ES-I3 (cell line): Measurements from ENCODE around the gene ASB3.
"Not testable (repeated sequence)": the region's sequence is repeated elsewhere in the genome, so short reads cannot be mapped to it uniquely, and the experiment has no call there.

ENCODE experiments used
- H3K36me3 ChIP-seq: 2 replicates; pipeline ENCODE4 v1.6.1; 2013; ENCODE audit warnings: mild to moderate bottlenecking, low read length, control low read depth, moderate library complexity; ENCODE audit not compliant: insufficient read depth
- H3K4me1 ChIP-seq: 2 replicates; pipeline ENCODE4 v1.6.1; 2013; ENCODE audit warnings: mild to moderate bottlenecking, control low read depth, low read length; ENCODE audit not compliant: insufficient read depth
- H3K9ac ChIP-seq: 2 replicates; pipeline ENCODE4 v1.6.1; 2013; ENCODE audit warnings: low read depth, mild to moderate bottlenecking, low read length, moderate library complexity
- H3K9me3 ChIP-seq: 2 replicates; pipeline ENCODE4 v1.6.1; 2013; ENCODE audit warnings: mild to moderate bottlenecking, low read length, moderate library complexity; ENCODE audit not compliant: control insufficient read depth, insufficient read depth

ASB3 gene

GRCh38 chr2:53786705-53787613 is at the start of gene ASB3, which contains the start of gene ERLEC1:
Gene ASB3 (minus strand): TSS chr2:53786953. CDS start chr2:53765572, 21,381 bp downstream.
Gene ERLEC1 (plus strand): TSS chr2:53787044. CDS start chr2:53787211, 167 bp downstream.
- no peaks in the 10 kb centered on the region for H3K9me3 ChIP-seq
- peaks cover 18% of the 10 kb centered on the region for H3K4me1 ChIP-seq
- no peaks in the 10 kb centered on the region for H3K36me3 ChIP-seq
- H3K9ac ChIP-seq, result peak within 1 kb of the TSS; percentile 99

GRCh38 chr2:53829980-53830290 is 43.2 kb upstream of the ASB3 start:
- peaks cover 18% of the 10 kb centered on the region for H3K4me1 ChIP-seq
- not testable (repeated sequence) for H3K9ac ChIP-seq, H3K9me3 ChIP-seq, H3K36me3 ChIP-seq

- Histone ChIP-seq H3K9me3 (no peaks in the 10 kb centered on the region), H3K36me3 (no peaks in the 10 kb centered on the region), H3K4me1 (peaks cover 18% of the 10 kb centered on the region), H3K9ac (no peak overlapping the region)
Observed at GRCh38 chr2:53829273-53829979, 42.7 kb upstream of the ASB3 start.

- H3K4me1 ChIP-seq, result peaks cover 18% of the 10 kb centered on the region
- no peaks in the 10 kb centered on the region for H3K36me3 ChIP-seq
- no peaks in the 10 kb centered on the region for H3K9me3 ChIP-seq
- no peak overlapping the region for H3K9ac ChIP-seq
Observed at GRCh38 chr2:53828331-53828730, 41.6 kb upstream of the ASB3 start.

- Histone ChIP-seq H3K4me1 (peaks cover 18% of the 10 kb centered on the region), H3K36me3 (no peaks in the 10 kb centered on the region), H3K9ac (no peak overlapping the region), H3K9me3 (no peaks in the 10 kb centered on the region)
Observed at GRCh38 chr2:53827398-53828175, 40.8 kb upstream of the ASB3 start.

GRCh38 chr2:53826587-53827397 is 40.0 kb upstream of the ASB3 start:
- Histone ChIP-seq H3K9ac (no peak overlapping the region), H3K36me3 (no peaks in the 10 kb centered on the region), H3K4me1 (peaks cover 18% of the 10 kb centered on the region), H3K9me3 (no peaks in the 10 kb centered on the region)

- no peak overlapping the region for H3K9ac ChIP-seq
- H3K36me3 ChIP-seq, result no peaks in the 10 kb centered on the region
- H3K9me3 ChIP-seq, result no peaks in the 10 kb centered on the region
- peaks cover 18% of the 10 kb centered on the region for H3K4me1 ChIP-seq
Observed at GRCh38 chr2:53826030-53826410, 39.3 kb upstream of the ASB3 start.

GRCh38 chr2:53823639-53824038 is 36.9 kb upstream of the ASB3 start:
- not testable (repeated sequence) for H3K9ac ChIP-seq, H3K9me3 ChIP-seq, H3K36me3 ChIP-seq
- H3K4me1 ChIP-seq, result peaks cover 22% of the 10 kb centered on the region

GRCh38 chr2:53821810-53822209 is 35.1 kb upstream of the ASB3 start:
- Histone ChIP-seq H3K4me1 (peaks cover 8% of the 10 kb centered on the region), H3K36me3 (no peaks in the 10 kb centered on the region; the same call in 1 of the 2 replicates), H3K9me3 (no peaks in the 10 kb centered on the region), H3K9ac (no peak overlapping the region)

- H3K9me3 ChIP-seq, result no peaks in the 10 kb centered on the region
- no peaks in the 10 kb centered on the region; the same call in 1 of the 2 replicates for H3K36me3 ChIP-seq
- no peak overlapping the region for H3K9ac ChIP-seq
- peaks cover 4% of the 10 kb centered on the region; the same call in 1 of the 2 replicates for H3K4me1 ChIP-seq
Observed at GRCh38 chr2:53820711-53821110, 34.0 kb upstream of the ASB3 start.

- Histone ChIP-seq H3K9ac (no peak overlapping the region), H3K36me3 (no peaks in the 10 kb centered on the region; the same call in 1 of the 2 replicates), H3K9me3 (no peaks in the 10 kb centered on the region), H3K4me1 (peaks cover 4% of the 10 kb centered on the region; the same call in 1 of the 2 replicates)
Observed at GRCh38 chr2:53820048-53820447, 33.3 kb upstream of the ASB3 start.

- no peaks in the 10 kb centered on the region; the same call in 1 of the 2 replicates for H3K36me3 ChIP-seq
- H3K9ac ChIP-seq, result no peak overlapping the region
- H3K4me1 ChIP-seq, result peaks cover 4% of the 10 kb centered on the region; the same call in 1 of the 2 replicates
- H3K9me3 ChIP-seq, result no peaks in the 10 kb centered on the region
Observed at GRCh38 chr2:53819634-53820033, 32.9 kb upstream of the ASB3 start.

- no peaks in the 10 kb centered on the region for H3K9me3 ChIP-seq
- no peaks in the 10 kb centered on the region; the same call in 1 of the 2 replicates for H3K36me3 ChIP-seq
- no peak overlapping the region for H3K9ac ChIP-seq
- peaks cover 4% of the 10 kb centered on the region; the same call in 1 of the 2 replicates for H3K4me1 ChIP-seq
Observed at GRCh38 chr2:53818854-53819435, 32.2 kb upstream of the ASB3 start.
